Stimulated activated CD4-positive, alpha-beta T cell treated with anti-CD3 and anti-CD28 coated beads, Interleukin-4, amount 100 ng/mL, for 48 hours (primary cell): ENCODE measurements around the gene ARVCF.

ENCODE experiments used
- DNase-seq, 2 donors: peaks; one replicate each; pipeline ENCODE4 v3.0.0-alpha.2; 2020; ENCODE audit warnings: low read depth in 2 of 2

Gene ARVCF

GRCh38 chr22:19986410-19987341 is 29.9 kb downstream of the ARVCF start:
- peak; percentile 55 to 63 for DNase-seq

- no peak for DNase-seq
Measured at GRCh38 chr22:19986011-19986409, 30.6 kb downstream of the ARVCF start.

GRCh38 chr22:19984851-19985811 is 31.5 kb downstream of the ARVCF start:
- no peak for DNase-seq

GRCh38 chr22:19984201-19984753 is 32.3 kb downstream of the ARVCF start:
- no peak for DNase-seq

GRCh38 chr22:19983741-19984140 is 32.9 kb downstream of the ARVCF start:
- DNase-seq = no peak

- DNase-seq = no peak
Measured at GRCh38 chr22:19982991-19983578, 33.5 kb downstream of the ARVCF start.

- DNase-seq = no peak
Measured at GRCh38 chr22:19981961-19982920, 34.4 kb downstream of the ARVCF start.

- DNase-seq = no peak
Measured at GRCh38 chr22:19981171-19981960, 35.3 kb downstream of the ARVCF start.

- no peak for DNase-seq
Measured at GRCh38 chr22:19980766-19981165, 35.9 kb downstream of the ARVCF start.

- DNase-seq = no peak
Measured at GRCh38 chr22:19979712-19980493, 36.7 kb downstream of the ARVCF start.

GRCh38 chr22:19978748-19979147 is 37.9 kb downstream of the ARVCF start:
- no peak for DNase-seq

GRCh38 chr22:19977296-19978243 is 39.1 kb downstream of the ARVCF start:
- no peak for DNase-seq

- no peak for DNase-seq
Measured at GRCh38 chr22:19976671-19977070, 40.0 kb downstream of the ARVCF start.

GRCh38 chr22:19975707-19976035 is 41.0 kb downstream of the ARVCF start:
- DNase-seq = no peak

- DNase-seq = no peak
Measured at GRCh38 chr22:19974935-19975706, 41.5 kb downstream of the ARVCF start.

GRCh38 chr22:19974268-19974861 is 42.3 kb downstream of the ARVCF start:
- DNase-seq = no peak
